WTC11 (cell line): ENCODE results near the gene SLC12A8.

Experiments
- CBFB ChIP-seq: sonication (generic); formaldehyde crosslinking; IDR thresholded peaks from 2 replicates; pipeline ENCODE4 v1.8.1; 2022; ENCODE audit warnings: mild to moderate bottlenecking, low read depth, missing genetic modification reagents
- CREB1 ChIP-seq: sonication (generic); formaldehyde crosslinking; IDR thresholded peaks from 2 replicates; pipeline ENCODE4 v1.8.0; 2023; ENCODE audit warnings: mild to moderate bottlenecking, missing genetic modification reagents
- USF2 ChIP-seq: sonication (generic); formaldehyde crosslinking; IDR thresholded peaks from 2 replicates; pipeline ENCODE4 v1.8.1; 2023; ENCODE audit warnings: mild to moderate bottlenecking, missing genetic modification reagents, moderate library complexity
- TF ChIP-seq, protein P1 (sequence below): sonication (generic); formaldehyde crosslinking; IDR thresholded peaks from 2 replicates; pipeline ENCODE4 v1.8.0; 2022; ENCODE audit warnings: mild to moderate bottlenecking, missing genetic modification reagents
- TF ChIP-seq, protein P2 (sequence below): fragments of 200-600 bp; IDR thresholded peaks from 2 replicates; pipeline ENCODE4 v1.8.0; 2022; ENCODE audit warnings: antibody characterized with exemption

GRCh38 chr3:125141596-125142419 is 70.7 kb downstream of the SLC12A8 start:
- TF ChIP-seq, protein P1, sequence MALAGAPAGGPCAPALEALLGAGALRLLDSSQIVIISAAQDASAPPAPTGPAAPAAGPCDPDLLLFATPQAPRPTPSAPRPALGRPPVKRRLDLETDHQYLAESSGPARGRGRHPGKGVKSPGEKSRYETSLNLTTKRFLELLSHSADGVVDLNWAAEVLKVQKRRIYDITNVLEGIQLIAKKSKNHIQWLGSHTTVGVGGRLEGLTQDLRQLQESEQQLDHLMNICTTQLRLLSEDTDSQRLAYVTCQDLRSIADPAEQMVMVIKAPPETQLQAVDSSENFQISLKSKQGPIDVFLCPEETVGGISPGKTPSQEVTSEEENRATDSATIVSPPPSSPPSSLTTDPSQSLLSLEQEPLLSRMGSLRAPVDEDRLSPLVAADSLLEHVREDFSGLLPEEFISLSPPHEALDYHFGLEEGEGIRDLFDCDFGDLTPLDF (CRISPR knock-in tag): no peak
- TF ChIP-seq, protein P2, sequence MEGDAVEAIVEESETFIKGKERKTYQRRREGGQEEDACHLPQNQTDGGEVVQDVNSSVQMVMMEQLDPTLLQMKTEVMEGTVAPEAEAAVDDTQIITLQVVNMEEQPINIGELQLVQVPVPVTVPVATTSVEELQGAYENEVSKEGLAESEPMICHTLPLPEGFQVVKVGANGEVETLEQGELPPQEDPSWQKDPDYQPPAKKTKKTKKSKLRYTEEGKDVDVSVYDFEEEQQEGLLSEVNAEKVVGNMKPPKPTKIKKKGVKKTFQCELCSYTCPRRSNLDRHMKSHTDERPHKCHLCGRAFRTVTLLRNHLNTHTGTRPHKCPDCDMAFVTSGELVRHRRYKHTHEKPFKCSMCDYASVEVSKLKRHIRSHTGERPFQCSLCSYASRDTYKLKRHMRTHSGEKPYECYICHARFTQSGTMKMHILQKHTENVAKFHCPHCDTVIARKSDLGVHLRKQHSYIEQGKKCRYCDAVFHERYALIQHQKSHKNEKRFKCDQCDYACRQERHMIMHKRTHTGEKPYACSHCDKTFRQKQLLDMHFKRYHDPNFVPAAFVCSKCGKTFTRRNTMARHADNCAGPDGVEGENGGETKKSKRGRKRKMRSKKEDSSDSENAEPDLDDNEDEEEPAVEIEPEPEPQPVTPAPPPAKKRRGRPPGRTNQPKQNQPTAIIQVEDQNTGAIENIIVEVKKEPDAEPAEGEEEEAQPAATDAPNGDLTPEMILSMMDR: no peak
- no peak for TF ChIP-seq CBFB (CRISPR knock-in tag)
- no peak for TF ChIP-seq CREB1 (CRISPR knock-in tag)
- 0 out of 2 replicates have a peak, but pooled peaks have one; percentile 7 for TF ChIP-seq USF2 (CRISPR knock-in tag)
